Measurements from ENCODE around the gene NADSYN1.

GRCh38 chr11:71432761-71433647 is 20.0 kb upstream of the NADSYN1 start:
- no peak for TF ChIP-seq CTCF (IDR thresholded peaks at IDR 0.05; ENCODE audit: borderline replicate concordance, extremely low read depth, low read length, poor library complexity, severe bottlenecking)
- no peak for TF ChIP-seq EZH2 (IDR thresholded peaks at IDR 0.05; ENCODE audit: borderline replicate concordance, low read depth, low read length, severe bottlenecking)

Measured in DND-41 (cell line).